ENCODE data around the gene SF3A2.

GRCh38 chr19:2193807-2194206 lies 42.8 kb upstream of the SF3A2 start:
- TF ChIP-seq, protein P1, sequence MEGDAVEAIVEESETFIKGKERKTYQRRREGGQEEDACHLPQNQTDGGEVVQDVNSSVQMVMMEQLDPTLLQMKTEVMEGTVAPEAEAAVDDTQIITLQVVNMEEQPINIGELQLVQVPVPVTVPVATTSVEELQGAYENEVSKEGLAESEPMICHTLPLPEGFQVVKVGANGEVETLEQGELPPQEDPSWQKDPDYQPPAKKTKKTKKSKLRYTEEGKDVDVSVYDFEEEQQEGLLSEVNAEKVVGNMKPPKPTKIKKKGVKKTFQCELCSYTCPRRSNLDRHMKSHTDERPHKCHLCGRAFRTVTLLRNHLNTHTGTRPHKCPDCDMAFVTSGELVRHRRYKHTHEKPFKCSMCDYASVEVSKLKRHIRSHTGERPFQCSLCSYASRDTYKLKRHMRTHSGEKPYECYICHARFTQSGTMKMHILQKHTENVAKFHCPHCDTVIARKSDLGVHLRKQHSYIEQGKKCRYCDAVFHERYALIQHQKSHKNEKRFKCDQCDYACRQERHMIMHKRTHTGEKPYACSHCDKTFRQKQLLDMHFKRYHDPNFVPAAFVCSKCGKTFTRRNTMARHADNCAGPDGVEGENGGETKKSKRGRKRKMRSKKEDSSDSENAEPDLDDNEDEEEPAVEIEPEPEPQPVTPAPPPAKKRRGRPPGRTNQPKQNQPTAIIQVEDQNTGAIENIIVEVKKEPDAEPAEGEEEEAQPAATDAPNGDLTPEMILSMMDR (IDR thresholded peaks at IDR 0.05): no peak
- TF ChIP-seq TEAD1 (CRISPR knock-in tag; IDR thresholded peaks at IDR 0.05) (no peak), PRRX2 (CRISPR knock-in tag; IDR thresholded peaks at IDR 0.05) (no peak), SMAD4 (CRISPR knock-in tag; IDR thresholded peaks at IDR 0.05) (no peak), ATF6 (CRISPR knock-in tag; IDR thresholded peaks at IDR 0.05) (no peak), JUN (CRISPR knock-in tag; IDR thresholded peaks at IDR 0.05) (no peak), ERG (CRISPR knock-in tag; IDR thresholded peaks at IDR 0.05) (no peak), CREM (CRISPR knock-in tag; IDR thresholded peaks at IDR 0.05) (no peak), FOXP4 (CRISPR knock-in tag; IDR thresholded peaks at IDR 0.05) (no peak), ELF4 (CRISPR knock-in tag; IDR thresholded peaks at IDR 0.05; ENCODE audit: low read depth) (no peak), ZNF263 (CRISPR knock-in tag; IDR thresholded peaks at IDR 0.05; ENCODE audit: low read depth) (no peak)
- TF ChIP-seq, protein P2, sequence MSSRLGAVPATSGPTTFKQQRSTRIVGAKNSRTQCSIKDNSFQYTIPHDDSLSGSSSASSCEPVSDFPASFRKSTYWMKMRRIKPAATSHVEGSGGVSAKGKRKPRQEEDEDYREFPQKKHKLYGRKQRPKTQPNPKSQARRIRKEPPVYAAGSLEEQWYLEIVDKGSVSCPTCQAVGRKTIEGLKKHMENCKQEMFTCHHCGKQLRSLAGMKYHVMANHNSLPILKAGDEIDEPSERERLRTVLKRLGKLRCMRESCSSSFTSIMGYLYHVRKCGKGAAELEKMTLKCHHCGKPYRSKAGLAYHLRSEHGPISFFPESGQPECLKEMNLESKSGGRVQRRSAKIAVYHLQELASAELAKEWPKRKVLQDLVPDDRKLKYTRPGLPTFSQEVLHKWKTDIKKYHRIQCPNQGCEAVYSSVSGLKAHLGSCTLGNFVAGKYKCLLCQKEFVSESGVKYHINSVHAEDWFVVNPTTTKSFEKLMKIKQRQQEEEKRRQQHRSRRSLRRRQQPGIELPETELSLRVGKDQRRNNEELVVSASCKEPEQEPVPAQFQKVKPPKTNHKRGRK (CRISPR knock-in tag; IDR thresholded peaks at IDR 0.05; ENCODE audit: borderline replicate concordance): no peak
- TF ChIP-seq, protein P3, sequence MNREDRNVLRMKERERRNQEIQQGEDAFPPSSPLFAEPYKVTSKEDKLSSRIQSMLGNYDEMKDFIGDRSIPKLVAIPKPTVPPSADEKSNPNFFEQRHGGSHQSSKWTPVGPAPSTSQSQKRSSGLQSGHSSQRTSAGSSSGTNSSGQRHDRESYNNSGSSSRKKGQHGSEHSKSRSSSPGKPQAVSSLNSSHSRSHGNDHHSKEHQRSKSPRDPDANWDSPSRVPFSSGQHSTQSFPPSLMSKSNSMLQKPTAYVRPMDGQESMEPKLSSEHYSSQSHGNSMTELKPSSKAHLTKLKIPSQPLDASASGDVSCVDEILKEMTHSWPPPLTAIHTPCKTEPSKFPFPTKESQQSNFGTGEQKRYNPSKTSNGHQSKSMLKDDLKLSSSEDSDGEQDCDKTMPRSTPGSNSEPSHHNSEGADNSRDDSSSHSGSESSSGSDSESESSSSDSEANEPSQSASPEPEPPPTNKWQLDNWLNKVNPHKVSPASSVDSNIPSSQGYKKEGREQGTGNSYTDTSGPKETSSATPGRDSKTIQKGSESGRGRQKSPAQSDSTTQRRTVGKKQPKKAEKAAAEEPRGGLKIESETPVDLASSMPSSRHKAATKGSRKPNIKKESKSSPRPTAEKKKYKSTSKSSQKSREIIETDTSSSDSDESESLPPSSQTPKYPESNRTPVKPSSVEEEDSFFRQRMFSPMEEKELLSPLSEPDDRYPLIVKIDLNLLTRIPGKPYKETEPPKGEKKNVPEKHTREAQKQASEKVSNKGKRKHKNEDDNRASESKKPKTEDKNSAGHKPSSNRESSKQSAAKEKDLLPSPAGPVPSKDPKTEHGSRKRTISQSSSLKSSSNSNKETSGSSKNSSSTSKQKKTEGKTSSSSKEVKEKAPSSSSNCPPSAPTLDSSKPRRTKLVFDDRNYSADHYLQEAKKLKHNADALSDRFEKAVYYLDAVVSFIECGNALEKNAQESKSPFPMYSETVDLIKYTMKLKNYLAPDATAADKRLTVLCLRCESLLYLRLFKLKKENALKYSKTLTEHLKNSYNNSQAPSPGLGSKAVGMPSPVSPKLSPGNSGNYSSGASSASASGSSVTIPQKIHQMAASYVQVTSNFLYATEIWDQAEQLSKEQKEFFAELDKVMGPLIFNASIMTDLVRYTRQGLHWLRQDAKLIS (CRISPR knock-in tag; IDR thresholded peaks at IDR 0.05; ENCODE audit: borderline replicate concordance): no peak
- TF ChIP-seq, protein P4, sequence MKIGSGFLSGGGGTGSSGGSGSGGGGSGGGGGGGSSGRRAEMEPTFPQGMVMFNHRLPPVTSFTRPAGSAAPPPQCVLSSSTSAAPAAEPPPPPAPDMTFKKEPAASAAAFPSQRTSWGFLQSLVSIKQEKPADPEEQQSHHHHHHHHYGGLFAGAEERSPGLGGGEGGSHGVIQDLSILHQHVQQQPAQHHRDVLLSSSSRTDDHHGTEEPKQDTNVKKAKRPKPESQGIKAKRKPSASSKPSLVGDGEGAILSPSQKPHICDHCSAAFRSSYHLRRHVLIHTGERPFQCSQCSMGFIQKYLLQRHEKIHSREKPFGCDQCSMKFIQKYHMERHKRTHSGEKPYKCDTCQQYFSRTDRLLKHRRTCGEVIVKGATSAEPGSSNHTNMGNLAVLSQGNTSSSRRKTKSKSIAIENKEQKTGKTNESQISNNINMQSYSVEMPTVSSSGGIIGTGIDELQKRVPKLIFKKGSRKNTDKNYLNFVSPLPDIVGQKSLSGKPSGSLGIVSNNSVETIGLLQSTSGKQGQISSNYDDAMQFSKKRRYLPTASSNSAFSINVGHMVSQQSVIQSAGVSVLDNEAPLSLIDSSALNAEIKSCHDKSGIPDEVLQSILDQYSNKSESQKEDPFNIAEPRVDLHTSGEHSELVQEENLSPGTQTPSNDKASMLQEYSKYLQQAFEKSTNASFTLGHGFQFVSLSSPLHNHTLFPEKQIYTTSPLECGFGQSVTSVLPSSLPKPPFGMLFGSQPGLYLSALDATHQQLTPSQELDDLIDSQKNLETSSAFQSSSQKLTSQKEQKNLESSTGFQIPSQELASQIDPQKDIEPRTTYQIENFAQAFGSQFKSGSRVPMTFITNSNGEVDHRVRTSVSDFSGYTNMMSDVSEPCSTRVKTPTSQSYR (CRISPR knock-in tag; IDR thresholded peaks at IDR 0.05): no peak
